Sigmoid colon (tissue), 7 donors: ENCODE results near the gene PLOD2. TPM values are rescaled to one million over a fixed set of nuclear protein-coding genes. Genes with fewer than 3 reads are reported as not detected.

Experiments used
- DNase-seq: peaks from one replicate; pipeline ENCODE4 v3.0.0-alpha.2; 2019
- H3K27ac ChIP-seq, 4 donors: fragments of 200-600 bp; sonication (generic); one replicate each; pipeline ENCODE4 v1.5.1; 2016 to 2019; ENCODE audit warnings: mild to moderate bottlenecking in 1 of 4
- H3K27me3 ChIP-seq, 3 donors: fragments of 200-600 bp; sonication (generic); one replicate each; pipeline ENCODE4 v1.5.1; 2019; ENCODE audit warnings: mild to moderate bottlenecking in 1 of 3
- H3K36me3 ChIP-seq, 4 donors: fragments of 200-600 bp; sonication (generic); one replicate each; pipeline ENCODE4 v1.5.1; 2016 to 2019
- H3K4me1 ChIP-seq, 4 donors: fragments of 200-600 bp; sonication (generic); one replicate each; pipeline ENCODE4 v1.5.1; 2017 to 2019
- H3K4me3 ChIP-seq, 4 donors: fragments of 200-600 bp; sonication (generic); one replicate each; pipeline ENCODE4 v1.5.1; 2017 to 2019; ENCODE audit warnings: mild to moderate bottlenecking in 2 of 4, moderate library complexity in 1 of 4
- H3K9me3 ChIP-seq, 4 donors: fragments of 200-600 bp in 3 of 4; sonication (generic) in 3 of 4; one replicate each; pipeline versions ENCODE4 v1.5.1 to v1.6.1; 2013 to 2019
- CTCF ChIP-seq, 4 experiments: fragments of 450-650 bp in 3 of 4; fragments of 200-600 bp in 1 of 4; IDR thresholded peaks; one replicate each; pipeline ENCODE4 v1.5.1; 2016 to 2019; ENCODE audit warnings: antibody characterized with exemption in 4 of 4, mild to moderate bottlenecking in 3 of 4, moderate library complexity in 2 of 4
- EP300 ChIP-seq, 4 donors: sonication (generic); formaldehyde crosslinking; IDR thresholded peaks; one replicate each; pipeline ENCODE4 v1.6.1; 2017; ENCODE audit warnings: antibody characterized with exemption in 4 of 4
- POLR2A ChIP-seq, 2 donors: fragments of 450-650 bp; IDR thresholded peaks; one replicate each; pipeline ENCODE4 v1.6.1; 2016; ENCODE audit warnings: antibody characterized with exemption in 2 of 2, mild to moderate bottlenecking in 2 of 2, moderate library complexity in 2 of 2
- POLR2AphosphoS5 ChIP-seq, 4 donors: sonication (generic); formaldehyde crosslinking; IDR thresholded peaks; one replicate each; pipeline ENCODE4 v1.6.1; 2017; ENCODE audit warnings: antibody characterized with exemption in 4 of 4
- WGBS, 2 donors: extraction: QIAGEN DNeasy Blood & Tissue Kit; methylation state at CpG; one replicate each; pipeline ENCODE4 v1.1.7; 2013; 5-methylcytosine and 5-hydroxymethylcytosine counted together
- intact Hi-C: fragments of 100-400 bp; cut with DNase I; formaldehyde crosslinking; loops from one replicate; pipeline ENCODE4 v1.15.1; 2023
- polyA plus RNA-seq, 3 donors: library from polyadenylated mRNA; stranded (reverse); fragments of 200-250 nt; gene quantifications; one replicate each; pipeline ENCODE4 v1.2.3, GENCODE V29; 2013
- total RNA-seq, 4 donors: library from RNA; depleted of rRNA; stranded (reverse); fragments of >200 nt; gene quantifications; one replicate each; pipeline ENCODE4 v1.1.0, GENCODE V29; 2016
- donor health status: healthy with polysubstance abuse.
- donor health status: Bipolar disorder and iron deficiency.
- donor health status: healthy.

Gene PLOD2
- total and polyA plus RNA-seq, 7 donors: 13.6 to 79.9 (median 63.3) TPM

GRCh38 chr3:146180376-146180775 is 19.4 kb upstream of the PLOD2 start:
- H3K9me3 ChIP-seq: no peaks in the 10 kb centered on the region
- TF ChIP-seq EP300 (IDR thresholded peaks at IDR 0.05) (no peak), POLR2A (IDR thresholded peaks at IDR 0.05) (no peak), POLR2AphosphoS5 (IDR thresholded peaks at IDR 0.05) (no peak)
- no peaks in the 10 kb centered on the region for H3K27me3 ChIP-seq
- no peak overlapping the region for H3K4me3 ChIP-seq
- WGBS, 2 donors: 88 to 97% methylated on average over 6 of the region's 6 CpGs
- no peaks in the 10 kb centered on the region for H3K36me3 ChIP-seq
- H3K27ac ChIP-seq: no peak overlapping the region
- intact Hi-C loops: no loop called here
- DNase-seq: no peak
- H3K4me1 ChIP-seq: peaks cover 0 to 30% (median 19%) of the 10 kb centered on the region in 4 donors

GRCh38 chr3:146178006-146178689 is 17.2 kb upstream of the PLOD2 start:
- TF ChIP-seq POLR2A (IDR thresholded peaks at IDR 0.05) (no peak), POLR2AphosphoS5 (IDR thresholded peaks at IDR 0.05) (peak in 1 of 4 donors; percentile 16)
- WGBS, 2 donors: 77 to 85% methylated on average over 6 of the region's 6 CpGs
- H3K27ac ChIP-seq: peak overlapping the region in 3 of 4 donors; percentile 46 to 57 (median 56)

DNA sequence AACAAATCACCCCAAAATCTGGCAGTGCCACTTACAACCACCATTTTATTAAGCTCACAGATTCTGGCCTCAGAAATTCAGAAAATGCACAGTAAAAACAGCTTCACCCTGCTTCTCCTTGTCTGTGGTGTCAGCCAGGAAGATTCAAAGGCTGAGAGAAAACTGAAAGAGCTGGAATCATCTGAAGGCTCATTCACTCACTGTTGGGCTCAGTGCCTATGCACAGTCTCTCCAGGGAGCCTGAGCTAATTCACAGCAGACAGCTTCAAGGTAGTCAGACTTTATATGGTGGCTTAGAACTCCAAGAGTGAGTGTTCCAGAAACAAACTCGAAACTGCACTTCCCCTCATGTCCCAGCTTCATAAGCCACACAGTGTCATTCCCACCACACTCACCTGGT is 16.5 kb upstream of the PLOD2 start:
- DNase-seq: peak; percentile 73
- Histone ChIP-seq H3K27ac (peak overlapping the region in 3 of 4 donors; percentile 46 to 57 (median 56)), H3K27me3 (no peaks in the 10 kb centered on the region), H3K9me3 (no peaks in the 10 kb centered on the region), H3K4me1 (peaks cover 0 to 16% (median 11%) of the 10 kb centered on the region in 4 donors), H3K36me3 (no peaks in the 10 kb centered on the region), H3K4me3 (no peak overlapping the region)
- no peak for TF ChIP-seq POLR2A (IDR thresholded peaks at IDR 0.05)
- no peak for TF ChIP-seq CTCF (IDR thresholded peaks at IDR 0.05)
- no peak for TF ChIP-seq EP300 (IDR thresholded peaks at IDR 0.05)
- no peak for TF ChIP-seq POLR2AphosphoS5 (IDR thresholded peaks at IDR 0.05)
- intact Hi-C loops: no loop called here
- WGBS, 2 donors: 85 to 91% methylated on average over 1 of the region's 1 CpG

More at GRCh38 chr3:146178006-146178689, 17.2 kb upstream of the PLOD2 start:
- DNase-seq: no peak
- Histone ChIP-seq H3K27me3 (no peaks in the 10 kb centered on the region), H3K9me3 (no peaks in the 10 kb centered on the region), H3K4me3 (no peak overlapping the region), H3K4me1 (peaks cover 0 to 16% (median 11%) of the 10 kb centered on the region in 4 donors), H3K36me3 (no peaks in the 10 kb centered on the region)
- intact Hi-C loops: no loop called here

DNA sequence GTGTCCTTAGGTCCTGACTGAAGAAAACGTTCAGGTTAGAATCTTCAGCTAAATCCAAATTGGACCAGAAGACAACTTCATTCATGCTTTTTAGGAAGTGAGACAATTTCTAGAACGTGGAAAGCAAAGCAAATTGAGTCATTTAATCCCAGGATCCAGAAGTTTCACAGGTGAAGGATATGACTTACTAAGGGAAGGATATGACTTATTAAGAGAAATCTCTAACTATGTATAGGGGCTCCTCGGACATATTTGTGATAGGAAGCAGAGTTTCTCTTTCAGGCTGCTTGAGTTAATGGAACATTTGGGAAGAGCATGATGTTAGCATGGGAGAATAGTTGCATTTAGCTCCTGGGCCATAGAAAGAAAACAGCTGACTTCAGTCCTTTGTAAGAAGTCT is 16.1 kb upstream of the PLOD2 start:
- H3K4me1 ChIP-seq: peaks cover 0 to 16% (median 11%) of the 10 kb centered on the region in 4 donors
- H3K9me3 ChIP-seq: no peaks in the 10 kb centered on the region
- DNase-seq: no peak
- H3K27ac ChIP-seq: peak overlapping the region in 3 of 4 donors; percentile 46 to 57 (median 56)
- no peak overlapping the region for H3K4me3 ChIP-seq
- TF ChIP-seq CTCF (IDR thresholded peaks at IDR 0.05): no peak
- TF ChIP-seq POLR2A (IDR thresholded peaks at IDR 0.05): no peak
- TF ChIP-seq POLR2AphosphoS5 (IDR thresholded peaks at IDR 0.05): no peak
- TF ChIP-seq EP300 (IDR thresholded peaks at IDR 0.05): no peak
- no peaks in the 10 kb centered on the region for H3K27me3 ChIP-seq
- no peaks in the 10 kb centered on the region for H3K36me3 ChIP-seq
- 83 to 87% methylated on average over 3 of the region's 3 CpGs for WGBS, 2 donors
- intact Hi-C loops: no loop called here

DNA sequence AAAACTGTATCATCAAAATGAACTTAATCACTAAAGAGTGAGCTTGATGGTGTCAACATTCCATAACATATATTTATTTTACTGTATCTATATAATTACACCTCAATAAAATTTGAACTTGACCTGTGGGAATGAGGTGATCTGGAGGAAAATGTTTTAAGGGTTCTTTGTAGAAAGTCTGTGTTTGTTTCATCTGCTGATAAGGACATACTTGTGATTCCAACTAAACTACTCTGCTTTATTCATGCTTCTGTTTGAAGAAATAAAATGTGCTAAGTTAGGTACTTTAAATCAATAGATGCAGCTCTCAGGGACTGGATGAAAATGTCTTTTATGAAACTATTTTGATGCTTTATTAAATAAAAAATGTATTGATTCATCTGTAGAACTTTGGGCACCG is 11.6 kb upstream of the PLOD2 start:
- H3K27ac ChIP-seq: no peak overlapping the region
- intact Hi-C loops: no loop called here
- H3K9me3 ChIP-seq: no peaks in the 10 kb centered on the region
- no peak overlapping the region for H3K4me3 ChIP-seq
- TF ChIP-seq EP300 (IDR thresholded peaks at IDR 0.05): no peak
- TF ChIP-seq POLR2A (IDR thresholded peaks at IDR 0.05): no peak
- TF ChIP-seq CTCF (IDR thresholded peaks at IDR 0.05): no peak
- H3K36me3 ChIP-seq: no peaks in the 10 kb centered on the region
- peaks cover 0 to 5% (median 3%) of the 10 kb centered on the region in 4 donors for H3K4me1 ChIP-seq
- DNase-seq: no peak
- no peaks in the 10 kb centered on the region for H3K27me3 ChIP-seq
- 90 to 96% methylated on average over 1 of the region's 1 CpG for WGBS, 2 donors
